H54 (cell line): ENCODE results near the gene CD47.

Experiments
- DNase-seq: peaks from one replicate; pipeline ENCODE4 v3.0.0; 2011; ENCODE audit warnings: low spot score, mixed read lengths; ENCODE audit not compliant: insufficient read length
- FAIRE-seq: peaks from 3 replicates; lab custom pipeline; 2011; peaks lifted over from hg19 to GRCh38; lab: Jason Lieb, UNC
- POLR2A ChIP-seq: IDR thresholded peaks from 2 replicates; pipeline ENCODE4 v1.6.1; 2011; ENCODE audit warnings: low read depth, mild to moderate bottlenecking, low read length

The CD47 gene

GRCh38 chr3:108091498-108092250 is 843 bp upstream of the CD47 start:
- DNase-seq (no peak), FAIRE-seq (peak; percentile 6)

DNA sequence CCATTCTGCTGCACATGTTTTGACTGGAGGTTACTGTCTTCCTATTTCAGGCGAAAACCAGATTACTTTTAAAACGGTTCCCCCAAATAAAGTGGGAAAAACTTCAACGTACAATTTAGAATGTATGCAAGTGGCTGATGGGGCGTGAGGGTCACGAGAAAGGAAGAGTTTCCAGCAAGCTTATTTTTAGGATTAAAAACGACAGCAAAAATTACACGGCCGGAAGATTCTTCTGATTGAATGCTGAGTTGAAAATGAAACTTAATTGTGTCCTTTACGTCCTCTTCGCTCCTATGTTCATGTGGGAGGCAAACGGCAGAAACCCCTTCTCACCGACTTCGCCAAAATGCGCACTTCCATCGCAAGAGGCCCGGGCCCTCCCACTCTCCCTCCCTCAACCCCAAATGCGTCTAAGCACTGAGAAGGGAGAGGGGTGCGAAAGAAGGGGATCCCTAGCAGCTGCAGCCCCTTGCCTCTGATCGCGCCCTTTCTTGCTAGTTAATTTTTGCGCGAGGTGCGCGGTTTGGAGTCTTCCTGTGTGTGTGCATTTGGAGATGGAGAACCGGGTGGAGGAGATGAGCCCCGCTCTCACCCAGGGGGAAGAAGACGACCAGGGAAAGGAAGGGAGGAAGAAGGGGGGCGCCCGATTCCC is 656 bp downstream of the CD47 start:
- DNase-seq, result no peak
- FAIRE-seq, result no peak
- TF ChIP-seq POLR2A, result no peak

More at GRCh38 chr3:108091498-108092250, 843 bp upstream of the CD47 start:
- no peak for TF ChIP-seq POLR2A

- DNase-seq, result no peak
- no peak for TF ChIP-seq POLR2A
- FAIRE-seq, result peak; percentile 57
These were observed 1.3 kb downstream of the CD47 start for GRCh38 chr3:108089579-108089978.

GRCh38 chr3:108088697-108089096 is 2.1 kb downstream of the CD47 start:
- TF ChIP-seq POLR2A, result no peak
- DNase-seq, result no peak
- peak; percentile 82 for FAIRE-seq

GRCh38 chr3:108088146-108088545 is 2.7 kb downstream of the CD47 start:
- FAIRE-seq (no peak), DNase-seq (no peak)
- TF ChIP-seq POLR2A, result no peak

- FAIRE-seq (no peak), DNase-seq (no peak)
- TF ChIP-seq POLR2A, result no peak
These were observed 4.2 kb downstream of the CD47 start for GRCh38 chr3:108086653-108087052.

DNA sequence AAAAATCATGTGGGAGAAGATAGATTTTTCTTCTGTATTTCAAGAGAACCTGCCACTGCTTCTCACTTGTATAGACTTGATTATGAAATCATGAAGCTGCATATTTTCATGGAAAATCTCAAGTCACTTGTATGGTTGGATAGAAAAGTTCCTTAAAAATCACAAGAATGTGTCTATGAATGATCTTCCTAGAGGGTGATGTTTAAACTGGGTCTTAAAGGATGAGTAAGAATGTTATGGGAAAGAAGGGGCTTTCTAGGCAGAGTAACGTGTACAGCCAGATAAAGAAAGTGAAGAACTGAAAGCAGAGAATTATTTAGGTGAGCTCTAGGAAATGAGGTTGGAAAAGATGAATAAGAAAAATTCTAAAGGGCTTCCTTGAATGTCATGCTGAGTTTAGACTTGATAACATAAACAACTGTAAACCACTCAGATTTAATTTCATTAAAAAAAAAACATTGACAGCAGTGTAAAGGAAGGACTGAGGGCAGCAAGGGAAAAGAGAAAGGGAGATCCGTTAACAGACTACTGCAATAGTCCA is 5.0 kb downstream of the CD47 start:
- FAIRE-seq (no peak), DNase-seq (no peak)
- no peak for TF ChIP-seq POLR2A

DNA sequence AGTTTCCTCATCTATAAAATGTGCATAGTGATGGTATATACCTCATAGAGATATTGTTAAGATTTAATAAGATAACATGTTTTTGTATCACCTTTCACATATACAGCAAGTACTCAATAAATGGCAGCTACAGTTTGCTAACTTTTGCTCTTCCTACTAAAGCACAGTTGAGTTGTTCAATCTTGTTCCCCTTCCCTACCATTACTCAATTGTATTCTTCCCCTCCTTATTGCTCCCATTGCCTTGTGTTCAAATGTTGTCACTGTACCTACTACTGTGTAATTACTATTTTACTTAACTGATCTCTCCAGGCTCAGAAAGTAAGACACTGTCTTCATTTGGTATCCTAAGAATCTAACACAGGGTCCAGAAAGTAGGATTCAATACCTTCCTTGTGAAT is 5.5 kb downstream of the CD47 start:
- no peak for DNase-seq
- no peak for TF ChIP-seq POLR2A
- FAIRE-seq, result peak; percentile 57

- DNase-seq (no peak), FAIRE-seq (no peak)
These were observed 11.0 kb downstream of the CD47 start for GRCh38 chr3:108079877-108080276.

DNA sequence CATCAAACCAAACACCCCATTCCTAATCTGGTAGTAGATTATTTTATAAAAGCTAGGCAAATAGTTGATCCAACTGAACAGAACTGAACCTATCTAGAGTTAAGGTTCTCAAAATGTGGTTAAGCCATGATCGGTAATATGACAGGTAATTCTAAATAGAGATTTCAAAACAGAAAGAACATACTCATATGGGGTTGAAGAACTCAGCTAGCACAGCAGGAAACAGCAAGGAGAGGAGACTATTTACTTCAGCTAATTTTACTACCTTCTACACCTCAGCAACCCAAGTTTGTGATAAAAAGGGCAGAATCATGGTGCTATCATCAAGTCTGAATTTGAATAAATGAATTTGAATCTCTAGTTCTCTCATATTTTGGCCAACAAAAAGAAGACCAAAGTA is 11.8 kb downstream of the CD47 start:
- FAIRE-seq (no peak), DNase-seq (no peak)
- TF ChIP-seq POLR2A, result no peak

More at GRCh38 chr3:108079877-108080276, 11.0 kb downstream of the CD47 start:
- no peak for TF ChIP-seq POLR2A

GRCh38 chr3:108076564-108076963 is 14.3 kb downstream of the CD47 start:
- FAIRE-seq, result no peak
- TF ChIP-seq POLR2A, result no peak
- DNase-seq, result no peak

DNA sequence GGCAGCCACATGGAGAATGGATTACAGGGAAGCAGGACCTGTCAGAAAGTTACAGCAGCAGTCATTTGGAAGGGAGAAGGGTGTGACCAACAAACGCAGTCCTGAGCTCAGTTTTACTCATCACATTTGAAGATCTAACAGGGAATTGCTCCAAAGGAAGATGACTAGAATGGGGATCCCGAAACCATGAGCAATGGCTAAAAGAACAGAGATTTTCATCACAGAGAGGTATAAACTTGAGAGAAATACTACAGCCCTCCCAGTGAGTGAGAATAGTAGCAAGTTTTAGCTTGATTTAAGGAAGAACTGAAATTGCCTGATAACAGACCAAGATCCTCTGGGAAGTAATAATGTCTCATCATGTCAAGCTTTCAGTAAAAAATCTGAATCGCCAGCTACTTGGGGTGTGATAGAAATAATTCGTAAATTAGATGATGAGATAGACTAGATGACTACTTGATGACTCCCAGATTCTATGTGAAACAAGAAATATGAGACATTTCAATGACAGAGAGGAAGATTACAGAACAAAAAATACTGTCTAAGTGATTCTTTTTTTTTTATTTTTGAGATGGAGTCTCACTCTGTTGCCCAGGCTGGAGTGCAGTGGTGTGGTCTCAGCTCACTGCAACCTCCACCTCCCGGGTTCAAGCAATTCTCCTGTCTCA is 16.9 kb downstream of the CD47 start:
- no peak for TF ChIP-seq POLR2A
- peak; percentile 68 for FAIRE-seq

DNA sequence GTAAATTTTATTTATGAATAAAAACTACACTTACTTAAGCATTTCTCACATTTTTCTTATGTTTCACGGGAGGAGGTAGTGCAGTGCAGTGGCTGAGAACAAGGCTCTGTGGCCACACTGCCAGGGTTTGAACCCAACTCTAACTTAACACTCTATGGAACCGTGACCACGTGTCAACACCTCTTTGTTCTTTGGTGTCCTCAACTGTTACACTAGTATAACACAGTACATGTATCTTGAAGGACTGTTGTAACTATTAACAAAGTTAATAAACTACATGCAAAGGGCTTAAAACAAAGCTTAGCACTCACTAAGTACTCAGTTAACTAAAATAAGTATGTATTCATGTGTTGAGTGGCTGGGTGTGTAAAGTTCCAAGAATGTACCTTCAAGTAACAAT is 19.5 kb downstream of the CD47 start:
- TF ChIP-seq POLR2A, result no peak
- FAIRE-seq, result no peak
- DNase-seq, result no peak

More for the DNA sequence above, 16.9 kb downstream of the CD47 start:
- DNase-seq, result no peak

- DNase-seq, result no peak
- FAIRE-seq, result no peak
- TF ChIP-seq POLR2A, result no peak
These were observed 20.5 kb downstream of the CD47 start for GRCh38 chr3:108070356-108070755.
